ENCODE measurements around the gene CPEB1. TPM values are rescaled to one million over a fixed set of nuclear protein-coding genes. Genes with fewer than 3 reads are reported as not detected.

Gene CPEB1
- total and polyA plus RNA-seq, 2 donors (not counting 1 experiment from before 2014, with no cell fraction given), result 0.19 to 0.62 TPM

- no peaks in the 10 kb centered on the region for H4K20me1 ChIP-seq (ENCODE audit: control insufficient read depth, insufficient read depth, low read length, poor library complexity, severe bottlenecking)
- H2AFZ ChIP-seq (ENCODE audit: insufficient read depth, low read depth, low read length, poor library complexity, severe bottlenecking), result no peak overlapping the region
- no peak overlapping the region for H3K9ac ChIP-seq (ENCODE audit: low read length)
Measured at GRCh38 chr15:82570721-82571508, 76.2 kb downstream of the CPEB1 start.

More at GRCh38 chr15:82570721-82571508, 76.2 kb downstream of the CPEB1 start:
- Histone ChIP-seq H3K4me2 (replicated peaks; ENCODE audit: low read depth, low read length, poor library complexity, severe bottlenecking) (no peak overlapping the region), H3K4me3 (ENCODE audit: control extremely low read depth in 1 of 5, extremely low read depth in 1 of 5, insufficient read depth in 1 of 5, low read depth in 2 of 5, low read length in 4 of 5) (no peak overlapping the region), H3K27ac (ENCODE audit: low read length in 2 of 2) (no peak overlapping the region), H3K4me1 (ENCODE audit: control insufficient read depth in 2 of 2, insufficient read depth in 2 of 2, low read length in 2 of 2) (no peaks in the 10 kb centered on the region), H3K79me2 (ENCODE audit: control insufficient read depth, insufficient read depth, low read length) (no peaks in the 10 kb centered on the region), H3K36me3 (replicated peaks in 1 of 2; ENCODE audit: control extremely low read depth in 1 of 2, control insufficient read depth in 1 of 2, extremely low read depth in 1 of 2, insufficient read depth in 2 of 2, low read length in 1 of 2) (no peaks in the 10 kb centered on the region), H3K27me3 (replicated peaks in 1 of 4; ENCODE audit: control extremely low read depth in 1 of 4, control insufficient read depth in 3 of 4, insufficient read depth in 4 of 4, low read length in 3 of 4) (peaks cover 0 to 19% (median 6%) of the 10 kb centered on the region in 4 experiments), H3K9me3 (ENCODE audit: control extremely low read depth in 1 of 3, control insufficient read depth in 2 of 3, insufficient read depth in 1 of 3, low read length in 2 of 3) (no peaks in the 10 kb centered on the region)
- no peak for DNase-seq
- WGBS (ENCODE audit: insufficient coverage), result 76% methylated on average over 5 of the region's 7 CpGs
- no peak for TF ChIP-seq CTCF (IDR thresholded peaks at IDR 0.05)
- no peak for TF ChIP-seq EZH2 (IDR thresholded peaks at IDR 0.05; ENCODE audit: borderline replicate concordance, insufficient read depth, low read depth, low read length, poor library complexity, severe bottlenecking)
- Mint-ChIP-seq H3K4me3 (no peak overlapping the region), H3K4me1 (no peaks in the 10 kb centered on the region), H3K27ac (no peak overlapping the region), H3K9me3 (ENCODE audit: insufficient read depth) (no peaks in the 10 kb centered on the region), H3K27me3 (peaks cover 44% of the 10 kb centered on the region)
- ChIA-PET CTCF (no interaction called here), POLR2A (no interaction called here)
- intact Hi-C loops (cut with micrococcal nuclease), result no loop called here
- ATAC-seq (ENCODE audit: low read depth), result no peak

All from B cell (primary cell).